ENCODE measurements around the gene FERMT1.

The FERMT1 gene, protein sequence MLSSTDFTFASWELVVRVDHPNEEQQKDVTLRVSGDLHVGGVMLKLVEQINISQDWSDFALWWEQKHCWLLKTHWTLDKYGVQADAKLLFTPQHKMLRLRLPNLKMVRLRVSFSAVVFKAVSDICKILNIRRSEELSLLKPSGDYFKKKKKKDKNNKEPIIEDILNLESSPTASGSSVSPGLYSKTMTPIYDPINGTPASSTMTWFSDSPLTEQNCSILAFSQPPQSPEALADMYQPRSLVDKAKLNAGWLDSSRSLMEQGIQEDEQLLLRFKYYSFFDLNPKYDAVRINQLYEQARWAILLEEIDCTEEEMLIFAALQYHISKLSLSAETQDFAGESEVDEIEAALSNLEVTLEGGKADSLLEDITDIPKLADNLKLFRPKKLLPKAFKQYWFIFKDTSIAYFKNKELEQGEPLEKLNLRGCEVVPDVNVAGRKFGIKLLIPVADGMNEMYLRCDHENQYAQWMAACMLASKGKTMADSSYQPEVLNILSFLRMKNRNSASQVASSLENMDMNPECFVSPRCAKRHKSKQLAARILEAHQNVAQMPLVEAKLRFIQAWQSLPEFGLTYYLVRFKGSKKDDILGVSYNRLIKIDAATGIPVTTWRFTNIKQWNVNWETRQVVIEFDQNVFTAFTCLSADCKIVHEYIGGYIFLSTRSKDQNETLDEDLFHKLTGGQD

DNA sequence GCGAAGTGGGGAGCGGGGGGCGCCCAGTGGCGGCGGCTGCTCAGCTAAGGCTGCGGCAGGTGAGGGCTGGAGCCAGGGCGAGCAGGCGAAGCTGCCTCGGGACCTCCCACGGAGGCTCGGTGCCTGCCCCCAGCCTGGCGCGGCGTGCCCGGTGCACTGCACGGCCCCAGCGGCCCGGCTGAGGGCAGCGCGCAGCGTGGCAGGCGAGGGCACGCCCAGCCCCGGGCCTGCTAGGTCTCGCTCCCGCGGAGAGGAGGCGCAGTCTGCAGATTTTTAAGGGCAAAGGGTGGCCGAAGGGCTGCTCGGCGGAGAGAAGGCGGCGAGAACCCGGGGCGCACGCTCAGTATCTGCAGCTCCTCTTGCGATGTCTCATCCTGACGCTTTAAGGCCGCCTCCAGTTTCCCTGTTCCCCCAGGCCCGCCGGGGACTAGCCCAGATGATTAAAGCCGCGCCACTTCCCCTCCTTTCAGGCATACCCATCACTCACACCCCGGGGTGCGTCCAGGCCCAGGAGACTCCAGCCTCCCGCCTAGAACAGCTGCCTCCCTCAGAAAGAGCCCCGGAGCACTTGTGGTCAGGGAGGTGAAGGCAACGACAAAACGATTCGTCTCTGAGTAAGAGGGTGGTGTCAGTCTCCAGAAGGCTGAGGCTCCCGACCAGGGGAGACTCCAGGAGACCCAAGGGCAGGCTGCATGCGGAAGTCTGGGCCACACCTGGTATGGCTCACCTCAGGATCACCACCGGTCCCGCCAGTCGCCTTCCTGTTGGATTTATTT is at the start of gene FERMT1:
Gene FERMT1, minus strand, starts transcription at position 158 of the 776 bp plus-strand sequence. CDS start 3,476 bp downstream, outside the sequence.
- TF ChIP-seq GATA2 (IDR thresholded peaks at IDR 0.05; ENCODE audit: low read depth, low read length) (no peak), GATA3 (IDR thresholded peaks at IDR 0.05; ENCODE audit: low read depth, low read length) (no peak)

DNA sequence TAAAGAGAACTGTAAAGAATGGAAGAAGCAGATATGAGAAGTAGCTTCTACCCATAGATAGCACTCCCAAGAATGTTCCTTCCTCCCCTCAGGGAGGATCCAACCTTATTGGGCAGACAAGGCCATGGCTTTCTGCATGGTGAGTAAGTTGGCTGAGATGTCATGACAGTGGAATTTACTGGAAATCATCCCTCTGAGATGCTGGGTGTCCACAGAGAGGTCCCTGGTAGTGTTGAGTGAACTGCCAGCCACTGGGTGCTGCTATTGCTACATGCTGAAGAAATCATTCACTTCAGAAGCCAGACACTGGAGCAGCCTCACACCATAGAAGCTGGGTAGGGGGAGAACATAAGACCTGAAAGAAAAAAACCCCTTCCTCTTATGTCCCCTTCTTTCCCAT is 46.4 kb upstream of the FERMT1 start:
- no peak for TF ChIP-seq GATA3 (IDR thresholded peaks at IDR 0.05; ENCODE audit: low read depth, low read length)
- TF ChIP-seq GATA2 (IDR thresholded peaks at IDR 0.05; ENCODE audit: low read depth, low read length), result no peak

DNA sequence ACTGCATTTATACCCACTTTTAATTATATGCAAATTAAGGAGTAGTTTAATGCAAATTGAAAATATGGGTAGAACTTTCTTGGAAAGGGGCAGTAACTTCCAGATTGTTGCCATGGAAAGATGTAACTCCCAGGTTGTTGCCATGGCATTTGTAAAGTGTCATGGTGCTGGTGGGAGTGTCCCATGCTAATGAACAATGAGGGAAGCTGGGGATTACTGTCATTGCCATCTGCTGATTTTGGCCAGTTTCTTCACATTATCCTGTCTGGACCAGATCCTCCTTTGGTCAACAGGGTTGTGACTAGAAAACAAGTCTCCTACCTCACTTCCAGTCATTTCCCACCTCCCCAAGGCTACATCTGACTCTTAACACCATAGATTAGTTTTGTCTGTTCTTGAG is 45.4 kb upstream of the FERMT1 start:
- TF ChIP-seq GATA3 (IDR thresholded peaks at IDR 0.05; ENCODE audit: low read depth, low read length), result no peak
- no peak for TF ChIP-seq GATA2 (IDR thresholded peaks at IDR 0.05; ENCODE audit: low read depth, low read length)

DNA sequence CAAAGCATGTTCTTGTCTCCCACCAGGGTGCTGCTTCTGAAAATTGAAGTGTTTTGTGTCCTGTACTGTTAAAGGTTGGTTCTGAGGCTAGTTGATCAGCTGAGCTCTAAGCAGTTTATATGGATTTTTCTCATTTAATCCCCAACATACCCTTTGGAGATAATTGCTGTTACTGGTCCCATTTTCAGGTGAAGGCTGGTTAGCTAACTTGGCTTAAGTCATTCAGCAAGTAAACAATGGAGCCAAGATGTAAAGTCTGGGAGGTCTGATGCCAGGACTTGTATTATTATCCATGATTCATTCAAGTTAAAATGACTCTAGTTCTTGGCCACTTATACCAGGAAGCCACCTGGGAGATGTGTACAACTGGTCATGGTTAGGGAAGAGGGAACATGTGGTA is 42.5 kb upstream of the FERMT1 start:
- TF ChIP-seq GATA3 (IDR thresholded peaks at IDR 0.05; ENCODE audit: low read depth, low read length) (no peak), GATA2 (IDR thresholded peaks at IDR 0.05; ENCODE audit: low read depth, low read length) (no peak)

DNA sequence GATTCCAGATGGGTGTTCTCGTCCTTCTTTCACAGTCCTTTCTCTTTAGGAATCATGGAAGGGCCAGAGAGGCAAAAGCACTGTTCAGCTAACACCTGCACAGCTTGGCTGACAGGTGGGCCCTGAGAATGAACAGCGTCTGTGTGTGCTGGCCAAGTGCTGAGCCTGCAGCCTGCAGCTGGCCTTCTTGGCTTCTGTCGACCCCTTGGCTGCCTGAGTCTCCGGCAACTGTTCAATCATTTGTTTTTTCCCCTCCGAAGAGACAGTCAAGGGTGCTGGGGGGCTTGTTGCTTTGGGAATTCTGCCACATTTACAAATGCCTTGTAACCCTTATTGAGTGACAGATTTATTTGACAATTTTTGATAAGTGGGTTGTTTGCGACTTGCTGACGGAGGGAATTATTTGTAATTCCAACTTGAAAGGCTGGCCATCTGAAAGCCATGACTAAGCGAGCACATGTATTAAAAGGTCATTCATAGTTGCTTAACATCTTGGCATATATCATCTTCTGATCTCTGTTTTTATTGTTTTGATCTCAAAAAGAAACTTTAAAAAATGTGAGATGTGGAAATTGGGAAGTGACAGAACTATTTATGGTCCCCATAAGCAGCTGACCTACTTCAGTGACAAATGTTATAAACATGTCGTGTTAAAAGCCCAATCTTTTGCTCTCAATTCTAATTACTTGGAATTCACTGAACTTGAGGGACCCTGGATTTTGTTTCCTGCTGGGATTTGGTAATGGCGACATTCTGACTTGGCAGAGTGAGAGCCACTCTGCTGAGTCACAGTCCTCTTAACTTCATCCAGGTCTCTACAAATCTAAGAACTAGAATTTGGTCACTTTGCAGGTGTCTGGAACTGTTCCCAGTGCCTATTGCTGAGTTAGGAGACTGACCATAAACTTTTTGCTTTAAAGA is 41.9 kb upstream of the FERMT1 start:
- TF ChIP-seq GATA3 (IDR thresholded peaks at IDR 0.05; ENCODE audit: low read depth, low read length) (no peak), GATA2 (IDR thresholded peaks at IDR 0.05; ENCODE audit: low read depth, low read length) (no peak)

DNA sequence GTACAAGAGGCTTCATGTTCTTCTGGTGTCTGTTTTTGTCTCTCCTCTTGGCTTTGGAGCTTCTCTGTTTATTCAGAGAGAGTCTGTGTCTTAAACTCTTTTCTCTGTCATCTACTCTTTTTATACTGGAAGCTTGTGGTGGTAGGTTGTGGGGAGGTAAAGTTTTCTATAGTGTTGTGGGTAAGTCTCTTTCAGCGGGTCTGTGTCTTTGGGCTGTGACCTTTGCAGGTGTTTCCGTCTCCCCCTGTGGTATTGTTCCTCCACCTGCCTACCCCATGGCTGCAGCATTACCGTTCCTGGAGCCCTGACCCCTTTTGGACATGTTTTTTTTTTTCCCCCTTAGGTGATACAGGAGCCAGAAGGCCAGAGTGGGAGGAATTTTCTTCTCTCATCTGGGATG is 37.9 kb upstream of the FERMT1 start:
- no peak for TF ChIP-seq GATA3 (IDR thresholded peaks at IDR 0.05; ENCODE audit: low read depth, low read length)
- no peak for TF ChIP-seq GATA2 (IDR thresholded peaks at IDR 0.05; ENCODE audit: low read depth, low read length)

DNA sequence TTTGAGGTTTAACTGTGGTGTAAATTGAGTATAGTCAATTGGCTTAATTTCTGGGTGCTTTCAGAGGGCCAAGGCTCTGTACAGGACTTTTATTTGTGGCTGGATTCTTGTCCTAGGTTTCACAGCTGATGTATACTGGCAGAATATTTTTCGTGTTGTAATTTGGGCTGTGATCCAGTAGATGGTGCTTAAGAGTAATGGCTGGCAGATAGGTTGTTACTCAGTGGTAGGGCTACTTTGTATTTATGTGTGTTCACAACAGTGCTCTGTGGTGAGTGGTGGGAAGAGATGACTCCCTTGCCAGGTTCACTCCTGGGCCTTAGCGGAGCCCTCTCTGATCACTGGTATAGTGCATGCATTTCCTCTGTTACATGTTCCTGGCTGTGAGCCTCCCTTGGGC is 34.5 kb upstream of the FERMT1 start:
- TF ChIP-seq GATA2 (IDR thresholded peaks at IDR 0.05; ENCODE audit: low read depth, low read length), result no peak
- no peak for TF ChIP-seq GATA3 (IDR thresholded peaks at IDR 0.05; ENCODE audit: low read depth, low read length)

DNA sequence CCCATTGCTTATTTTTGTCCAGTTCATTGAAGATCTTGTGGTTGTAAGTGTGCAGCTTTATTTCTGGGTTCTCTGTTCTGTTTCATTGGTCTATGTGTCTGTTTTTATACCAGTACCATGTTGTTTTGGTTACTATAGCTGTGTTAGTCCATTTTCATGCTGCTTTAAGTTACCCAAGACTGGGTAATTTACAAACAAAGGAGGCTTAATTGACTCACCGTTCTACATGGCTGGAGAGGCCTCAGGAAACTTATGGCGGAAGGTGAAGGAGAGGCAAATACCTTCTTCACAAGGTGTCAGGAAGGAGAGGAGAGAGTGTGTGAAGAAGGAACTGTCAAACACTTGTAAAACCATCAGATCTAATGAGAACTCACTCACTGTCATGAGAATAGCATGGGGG is 29.9 kb upstream of the FERMT1 start:
- TF ChIP-seq GATA3 (IDR thresholded peaks at IDR 0.05; ENCODE audit: low read depth, low read length) (no peak), GATA2 (IDR thresholded peaks at IDR 0.05; ENCODE audit: low read depth, low read length) (no peak)

DNA sequence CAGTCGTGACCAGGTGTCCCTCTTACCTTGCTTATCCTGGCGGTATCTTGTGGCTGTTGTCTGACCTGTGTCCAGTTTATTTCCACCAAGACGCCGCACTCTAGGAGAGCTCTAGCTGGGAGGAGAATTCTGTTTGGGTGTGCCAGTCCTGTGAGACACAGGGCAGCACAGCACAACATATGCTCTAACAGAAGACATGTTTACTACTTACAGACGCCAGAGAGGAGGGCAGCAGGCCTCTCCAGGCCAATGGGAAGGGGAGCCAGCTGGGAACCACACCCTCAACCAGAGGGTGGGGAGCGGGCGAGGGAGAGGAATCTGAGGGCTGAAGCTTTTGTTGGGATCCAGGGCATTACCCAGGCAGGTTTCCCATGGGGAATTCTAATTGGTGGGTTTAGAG is 25.2 kb upstream of the FERMT1 start:
- TF ChIP-seq GATA3 (IDR thresholded peaks at IDR 0.05; ENCODE audit: low read depth, low read length) (no peak), GATA2 (IDR thresholded peaks at IDR 0.05; ENCODE audit: low read depth, low read length) (no peak)

DNA sequence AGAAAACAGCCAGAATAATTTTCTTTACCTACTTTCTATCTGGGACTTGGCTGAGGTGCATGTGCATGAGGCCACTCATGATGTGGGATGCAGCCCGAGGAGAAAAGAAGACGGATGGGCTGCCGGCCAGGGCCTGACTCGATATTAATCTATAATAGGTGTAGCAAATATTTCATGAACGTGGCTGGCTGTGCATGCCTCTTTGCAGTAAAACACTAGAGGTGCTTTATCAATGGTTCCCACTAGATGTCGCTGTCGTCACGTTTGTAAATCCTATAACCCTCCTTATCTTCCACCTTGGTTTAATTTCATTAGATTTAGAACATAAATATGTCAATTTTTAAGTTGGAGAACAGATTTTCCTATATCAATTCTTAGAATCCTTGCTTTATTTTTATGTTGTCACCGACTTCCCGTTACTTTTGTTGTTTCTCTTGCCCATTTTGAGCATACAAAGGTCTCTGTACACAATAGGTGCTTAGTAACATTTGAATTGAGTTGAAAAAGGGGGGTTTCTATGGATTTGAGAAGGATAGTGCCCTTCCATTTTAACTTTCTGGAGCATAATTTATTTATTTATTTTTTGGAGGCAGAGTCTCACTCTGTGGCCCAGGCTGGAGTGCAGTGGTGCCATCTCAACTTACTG is 19.6 kb upstream of the FERMT1 start:
- TF ChIP-seq GATA2 (IDR thresholded peaks at IDR 0.05; ENCODE audit: low read depth, low read length) (peak; percentile 22; the same call in 1 of the 2 replicates), GATA3 (IDR thresholded peaks at IDR 0.05; ENCODE audit: low read depth, low read length) (no peak)

DNA sequence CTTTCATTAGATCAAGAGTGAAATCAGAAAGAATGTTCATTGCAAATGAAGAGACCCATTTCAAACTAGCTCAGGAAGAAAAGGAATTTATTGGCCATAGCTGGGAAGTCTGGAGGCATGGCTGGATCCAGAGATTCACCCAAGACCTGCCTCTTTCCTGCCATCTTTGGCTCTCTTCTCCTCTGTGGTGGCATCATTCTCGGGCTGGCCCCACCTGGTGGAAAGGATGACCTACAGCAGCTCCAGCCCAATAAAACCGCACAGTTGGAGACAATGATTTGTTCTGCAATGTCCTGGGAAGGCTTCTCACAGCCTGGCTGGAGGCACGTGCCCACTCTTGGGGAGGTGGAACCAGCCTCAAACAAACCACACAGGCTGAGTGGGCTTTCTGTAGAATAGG is 18.1 kb upstream of the FERMT1 start:
- no peak for TF ChIP-seq GATA3 (IDR thresholded peaks at IDR 0.05; ENCODE audit: low read depth, low read length)
- no peak for TF ChIP-seq GATA2 (IDR thresholded peaks at IDR 0.05; ENCODE audit: low read depth, low read length)

DNA sequence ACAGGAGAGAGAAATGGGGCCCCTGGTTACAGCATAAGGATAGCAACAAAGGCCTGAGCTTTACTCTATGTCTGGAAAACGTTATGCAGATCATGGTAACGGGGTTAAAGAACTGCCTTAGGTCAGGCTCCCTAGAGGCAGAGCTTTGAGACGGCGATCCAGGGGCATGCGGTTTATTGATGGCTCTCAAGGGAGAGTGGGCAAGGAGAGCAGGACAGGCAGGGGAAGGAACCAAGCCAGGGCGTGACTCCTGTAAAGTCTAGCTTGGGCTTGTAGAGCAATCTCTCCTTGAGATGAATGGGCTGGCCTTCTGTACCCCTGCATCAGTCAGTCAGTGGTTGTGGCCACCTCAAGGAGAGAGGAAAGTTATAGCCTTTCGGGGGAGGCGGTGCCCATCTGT is 12.5 kb upstream of the FERMT1 start:
- TF ChIP-seq GATA2 (IDR thresholded peaks at IDR 0.05; ENCODE audit: low read depth, low read length) (no peak), GATA3 (IDR thresholded peaks at IDR 0.05; ENCODE audit: low read depth, low read length) (no peak)

DNA sequence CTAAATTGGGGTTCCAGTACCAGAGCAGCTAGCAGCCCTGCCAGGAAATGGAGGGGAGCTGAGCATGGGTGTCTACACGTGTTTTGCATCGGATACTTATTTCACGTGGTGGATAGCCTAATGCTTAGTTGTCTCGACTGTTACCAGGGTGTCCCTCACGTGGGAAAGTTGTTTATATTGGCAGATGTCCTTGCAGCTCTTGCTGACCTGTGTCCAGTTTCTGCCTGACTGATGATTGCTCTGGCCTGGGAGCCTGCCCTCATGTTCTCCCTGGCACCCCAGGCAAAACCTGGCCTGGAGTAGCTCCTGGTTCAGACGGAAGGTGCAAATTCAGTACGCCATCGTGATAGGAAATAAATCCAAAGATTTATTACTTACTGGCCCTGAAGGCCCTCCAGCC is 11.8 kb upstream of the FERMT1 start:
- no peak for TF ChIP-seq GATA3 (IDR thresholded peaks at IDR 0.05; ENCODE audit: low read depth, low read length)
- TF ChIP-seq GATA2 (IDR thresholded peaks at IDR 0.05; ENCODE audit: low read depth, low read length), result no peak
